MCF 10A (cell line): ENCODE measurements around the gene PARK7. TPM values are rescaled to one million over a fixed set of nuclear protein-coding genes. Genes with fewer than 3 reads are reported as not detected.

Experiments
- BruUV-seq: library from RNA; stranded (reverse); fragments of 400-500 nt; replicated peaks from 2 replicates; lab custom pipeline; 2021; lab: Mats Ljungman, UMichigan
- CTCF ChIA-PET: fragments of 300-600 bp; sonication (Branson Sonifier 250); formaldehyde crosslinking; extraction: SDS; loops from one replicate; lab custom pipeline; 2021; ENCODE audit warnings: antibody characterized with exemption, inconsistent platforms; lab: Yijun Ruan, JAX
- POLR2A ChIA-PET: fragments of 300-600, 350-650 bp; sonication (Branson Sonifier 250); formaldehyde crosslinking; extraction: SDS; loops from one replicate; lab custom pipeline; 2020; ENCODE audit warnings: antibody characterized with exemption, inconsistent platforms; lab: Yijun Ruan, JAX
- DNase-seq: peaks from one replicate; pipeline ENCODE4 v3.0.0-alpha.2; 2018; ENCODE audit not compliant: unreplicated experiment
- H3K27ac Mint-ChIP-seq: one replicate; pipeline ENCODE4 v1.8.0; 2022; ENCODE audit warnings: mild to moderate bottlenecking, low read depth, mixed read lengths; ENCODE audit not compliant: unreplicated experiment
- H3K27me3 Mint-ChIP-seq: one replicate; pipeline ENCODE4 v1.8.0; 2022; ENCODE audit warnings: mixed read lengths; ENCODE audit not compliant: insufficient read depth, unreplicated experiment
- H3K36me3 Mint-ChIP-seq: one replicate; pipeline ENCODE4 v1.8.0; 2022; ENCODE audit warnings: mild to moderate bottlenecking, moderate library complexity, mixed read lengths; ENCODE audit not compliant: insufficient read depth, unreplicated experiment
- H3K4me1 Mint-ChIP-seq: one replicate; pipeline ENCODE4 v1.8.0; 2022; ENCODE audit warnings: mixed read lengths; ENCODE audit not compliant: insufficient read depth, unreplicated experiment
- H3K4me3 Mint-ChIP-seq: one replicate; pipeline ENCODE4 v1.8.0; 2022; ENCODE audit warnings: mild to moderate bottlenecking, moderate library complexity, mixed read lengths; ENCODE audit not compliant: unreplicated experiment
- H3K9me3 Mint-ChIP-seq: one replicate; pipeline ENCODE4 v1.8.0; 2022; ENCODE audit warnings: mixed read lengths; ENCODE audit not compliant: unreplicated experiment
- CTCF ChIP-seq: fragments of 200-600 bp; IDR thresholded peaks from one replicate; pipeline ENCODE4 v1.8.0; 2022; ENCODE audit warnings: antibody characterized with exemption, mild to moderate bottlenecking; ENCODE audit not compliant: unreplicated experiment
- intact Hi-C: fragments of 100-400 bp; cut with micrococcal nuclease; formaldehyde crosslinking; loops from 2 replicates; pipeline ENCODE4 v1.14.1; 2022
- total RNA-seq: library from RNA; stranded (reverse); gene quantifications from 2 replicates; pipeline ENCODE4 v1.2.3, GENCODE V29; 2022

PARK7 gene
- total RNA-seq, 1 experiment from 2014 or later = 419 TPM

DNA sequence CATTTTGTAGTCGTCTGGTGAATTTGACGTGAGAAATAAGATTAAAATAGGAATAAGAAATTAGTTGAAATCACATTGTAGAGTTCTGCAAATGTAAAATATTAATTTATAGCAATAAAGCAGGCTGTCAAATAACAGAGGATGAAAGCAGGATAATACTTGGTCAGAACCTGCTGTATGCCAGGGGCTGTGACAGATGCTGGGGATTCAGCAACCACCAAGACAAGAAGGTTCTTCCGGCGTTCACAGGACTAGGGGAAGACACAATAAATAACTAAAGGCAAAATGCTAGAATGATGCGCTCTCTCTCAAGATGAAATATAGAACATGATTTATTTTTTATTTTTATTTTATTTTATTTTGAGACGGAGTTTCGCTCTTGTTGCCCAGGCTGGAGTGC is 6.8 kb upstream of the PARK7 start:
- BruUV-seq = TSS peak; percentile 89
- H3K4me1 Mint-ChIP-seq = no peaks in the 10 kb centered on the region
- POLR2A ChIA-PET = no interaction called here

GRCh38 chr1:7956218-7957032 is 5.1 kb upstream of the PARK7 start:
- no peak for DNase-seq
- ChIA-PET POLR2A (interaction anchor here (0.7 to 1.5 kb wide), 2 partner anchors 9 to 157 kb away, joined by 3 read pairs; no protein-coding TSS in a partner anchor), CTCF (no interaction called here)
- Mint-ChIP-seq H3K9me3 (no peaks in the 10 kb centered on the region), H3K36me3 (no peaks in the 10 kb centered on the region), H3K27me3 (no peaks in the 10 kb centered on the region), H3K4me1 (peaks cover 6% of the 10 kb centered on the region), H3K27ac (no peak overlapping the region), H3K4me3 (no peak overlapping the region)
- no TSS peak for BruUV-seq
- intact Hi-C loops = no loop called here
- no peak for TF ChIP-seq CTCF

More for the DNA sequence above, 6.8 kb upstream of the PARK7 start:
- no peaks in the 10 kb centered on the region for H3K36me3 Mint-ChIP-seq
- H3K9me3 Mint-ChIP-seq = no peaks in the 10 kb centered on the region
- TF ChIP-seq CTCF = no peak
- intact Hi-C loops = no loop called here
- H3K27me3 Mint-ChIP-seq = no peaks in the 10 kb centered on the region
- peak overlapping the region; percentile 73 for H3K4me3 Mint-ChIP-seq
- no peak for DNase-seq
- CTCF ChIA-PET = no interaction called here
- H3K27ac Mint-ChIP-seq = peak overlapping the region; percentile 85

- Mint-ChIP-seq H3K4me3 (peak overlapping the region; percentile 84), H3K27me3 (no peaks in the 10 kb centered on the region), H3K9me3 (no peaks in the 10 kb centered on the region), H3K36me3 (peaks cover 25% of the 10 kb centered on the region), H3K27ac (peak overlapping the region; percentile 30), H3K4me1 (peaks cover 11% of the 10 kb centered on the region)
- no peak for DNase-seq
- no peak for TF ChIP-seq CTCF
- no TSS peak for BruUV-seq
- intact Hi-C loops = no loop called here
- CTCF ChIA-PET = interaction anchor here (0.7 kb wide), 1 partner anchor 350 kb away, joined by 3 read pairs; no protein-coding TSS in a partner anchor
- POLR2A ChIA-PET = interaction anchor here (0.6 to 0.8 kb wide), 2 partner anchors 326 to 566 kb away, joined by 3 read pairs; no protein-coding TSS in a partner anchor
Measured at GRCh38 chr1:7960165-7960564, 1.3 kb upstream of the PARK7 start.

DNA sequence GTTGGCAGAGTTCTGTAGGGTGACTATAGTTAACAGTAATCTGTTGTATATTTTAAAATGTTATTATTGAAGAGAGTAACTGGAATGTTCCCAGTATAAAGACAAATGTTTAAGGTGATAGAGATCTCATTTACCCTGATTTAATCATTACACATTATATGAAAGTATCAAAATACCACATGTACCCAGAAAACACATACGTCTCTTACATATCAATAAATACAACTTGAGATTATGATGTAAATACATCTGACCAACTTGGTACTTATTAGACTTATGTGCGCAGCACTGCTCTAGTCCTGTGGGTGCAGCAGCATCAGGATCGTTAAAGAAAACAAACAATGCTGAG is 670 bp upstream of the PARK7 start:
- intact Hi-C loops = no loop called here
- TF ChIP-seq CTCF = no peak
- Mint-ChIP-seq H3K27ac (peak overlapping the region; percentile 30), H3K36me3 (peaks cover 32% of the 10 kb centered on the region), H3K27me3 (no peaks in the 10 kb centered on the region), H3K4me3 (peak overlapping the region; percentile 84), H3K9me3 (no peaks in the 10 kb centered on the region), H3K4me1 (peaks cover 11% of the 10 kb centered on the region)
- no peak for DNase-seq
- BruUV-seq = TSS peak; percentile 98
- CTCF ChIA-PET = no interaction called here
- POLR2A ChIA-PET = interaction anchor here (0.6 to 2.9 kb wide), 20 partner anchors 10 to 1242 kb away, joined by 3 to 18 read pairs (median 4); no protein-coding TSS in a partner anchor
